Hepatocyte (in vitro differentiated cells): Measurements from ENCODE around the gene ADCYAP1R1.

Experiments used
- CTCF ChIP-seq: fragments of 200-600 bp; sonication (generic); IDR thresholded peaks from 2 replicates; pipeline ENCODE4 v1.5.1; 2016; ENCODE audit warnings: antibody characterized with exemption, mild to moderate bottlenecking; ENCODE audit not compliant: poor library complexity
- EZH2 ChIP-seq: fragments of 200-600 bp; sonication (generic); IDR thresholded peaks from 2 replicates; pipeline ENCODE4 v1.6.1; 2016; ENCODE audit warnings: antibody characterized with exemption, mild to moderate bottlenecking, borderline replicate concordance
- EZH2phosphoT487 ChIP-seq: fragments of 200-600 bp; sonication (generic); IDR thresholded peaks from one replicate; pipeline ENCODE4 v1.6.1; 2018; ENCODE audit warnings: antibody characterized with exemption, mild to moderate bottlenecking, low read depth, moderate library complexity; ENCODE audit not compliant: unreplicated experiment, severe bottlenecking

GRCh38 chr7:31145339-31145738 lies 93.2 kb downstream of the ADCYAP1R1 start:
- no peak for TF ChIP-seq CTCF
- no peak for TF ChIP-seq EZH2
- TF ChIP-seq EZH2phosphoT487: no peak
